Esophagus squamous epithelium (tissue), 4 donors: ENCODE results near the gene CERS4.

Source experiments
- POLR2A ChIP-seq, 4 donors: fragments of 450-650 bp; IDR thresholded peaks; one replicate each; pipeline ENCODE4 v1.6.1; 2017; ENCODE audit warnings: antibody characterized with exemption in 4 of 4, mild to moderate bottlenecking in 4 of 4, moderate library complexity in 3 of 4
- TF ChIP-seq, protein P1 (sequence below), 6 experiments: fragments of 450-650 bp in 4 of 6; fragments of 200-600 bp in 2 of 6; sonication (generic) in 2 of 6; IDR thresholded peaks; one replicate each; pipeline ENCODE4 v1.5.1; 2016 to 2019; ENCODE audit warnings: antibody characterized with exemption in 6 of 6, mild to moderate bottlenecking in 4 of 6, moderate library complexity in 4 of 6

- TF ChIP-seq, protein P1, sequence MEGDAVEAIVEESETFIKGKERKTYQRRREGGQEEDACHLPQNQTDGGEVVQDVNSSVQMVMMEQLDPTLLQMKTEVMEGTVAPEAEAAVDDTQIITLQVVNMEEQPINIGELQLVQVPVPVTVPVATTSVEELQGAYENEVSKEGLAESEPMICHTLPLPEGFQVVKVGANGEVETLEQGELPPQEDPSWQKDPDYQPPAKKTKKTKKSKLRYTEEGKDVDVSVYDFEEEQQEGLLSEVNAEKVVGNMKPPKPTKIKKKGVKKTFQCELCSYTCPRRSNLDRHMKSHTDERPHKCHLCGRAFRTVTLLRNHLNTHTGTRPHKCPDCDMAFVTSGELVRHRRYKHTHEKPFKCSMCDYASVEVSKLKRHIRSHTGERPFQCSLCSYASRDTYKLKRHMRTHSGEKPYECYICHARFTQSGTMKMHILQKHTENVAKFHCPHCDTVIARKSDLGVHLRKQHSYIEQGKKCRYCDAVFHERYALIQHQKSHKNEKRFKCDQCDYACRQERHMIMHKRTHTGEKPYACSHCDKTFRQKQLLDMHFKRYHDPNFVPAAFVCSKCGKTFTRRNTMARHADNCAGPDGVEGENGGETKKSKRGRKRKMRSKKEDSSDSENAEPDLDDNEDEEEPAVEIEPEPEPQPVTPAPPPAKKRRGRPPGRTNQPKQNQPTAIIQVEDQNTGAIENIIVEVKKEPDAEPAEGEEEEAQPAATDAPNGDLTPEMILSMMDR (IDR thresholded peaks at IDR 0.05): no peak
- no peak for TF ChIP-seq POLR2A (IDR thresholded peaks at IDR 0.05)
Observed at GRCh38 chr19:8216357-8216756, 7.2 kb downstream of the CERS4 start.
